Measurements from ENCODE around the gene ZNF195.
"Not testable (repeated sequence)": the region's sequence is repeated elsewhere in the genome, so short reads cannot be mapped to it uniquely, and the experiment has no call there.

ZNF195 gene

GRCh38 chr11:3346587-3346986 is 32.4 kb downstream of the ZNF195 start:
- DNase-seq = no peak

GRCh38 chr11:3345736-3346135 is 33.2 kb downstream of the ZNF195 start:
- no peak for DNase-seq

GRCh38 chr11:3344327-3345174 is 34.4 kb downstream of the ZNF195 start:
- DNase-seq = no peak

GRCh38 chr11:3342709-3343108 is 36.2 kb downstream of the ZNF195 start:
- no peak for DNase-seq

- peak; percentile 57 to 84 (median 76) for DNase-seq
These were observed 37.6 kb downstream of the ZNF195 start for GRCh38 chr11:3341298-3341697.

GRCh38 chr11:3340025-3340424 is 38.9 kb downstream of the ZNF195 start:
- no peak for DNase-seq

- no peak for DNase-seq
These were observed 39.7 kb downstream of the ZNF195 start for GRCh38 chr11:3339340-3339624.

GRCh38 chr11:3338569-3339339 is 40.2 kb downstream of the ZNF195 start:
- no peak for DNase-seq

- DNase-seq = not testable (repeated sequence)
These were observed 42.5 kb downstream of the ZNF195 start for GRCh38 chr11:3336420-3336819.

- not testable (repeated sequence) for DNase-seq
These were observed 45.8 kb downstream of the ZNF195 start for GRCh38 chr11:3333157-3333556.

GRCh38 chr11:3331078-3331477 is 47.9 kb downstream of the ZNF195 start:
- not testable (repeated sequence) for DNase-seq

- not testable (repeated sequence) for DNase-seq
These were observed 48.9 kb downstream of the ZNF195 start for GRCh38 chr11:3330064-3330463.

- not testable (repeated sequence) for DNase-seq
These were observed 50.4 kb downstream of the ZNF195 start for GRCh38 chr11:3328503-3328902.

- not testable (repeated sequence) for DNase-seq
These were observed 52.5 kb downstream of the ZNF195 start for GRCh38 chr11:3326450-3326849.

GRCh38 chr11:3324724-3325123 is 54.2 kb downstream of the ZNF195 start:
- DNase-seq = not testable (repeated sequence)
